T-helper 2 cell treated with Interferon-gamma antibody and Interleukin-4, amounts not matched to agents 5 μg/mL and 100 μg/mL, for 36 hours (primary cell): Measurements from ENCODE around the gene NAT9.

Source experiments
- DNase-seq: peaks from one replicate; pipeline ENCODE4 v3.0.0; 2021; ENCODE audit warnings: low spot score
- H3K27ac Mint-ChIP-seq: one replicate; pipeline ENCODE4 v1.8.0; 2021; ENCODE audit warnings: mild to moderate bottlenecking, mixed read lengths
- H3K27me3 Mint-ChIP-seq: one replicate; pipeline ENCODE4 v1.8.0; 2021; ENCODE audit warnings: low read depth, mixed read lengths
- H3K36me3 Mint-ChIP-seq: one replicate; pipeline ENCODE4 v1.8.0; 2021; ENCODE audit warnings: low read depth, mixed read lengths
- H3K4me1 Mint-ChIP-seq: one replicate; pipeline ENCODE4 v1.8.0; 2021; ENCODE audit warnings: low read depth, mixed read lengths
- H3K4me3 Mint-ChIP-seq: one replicate; pipeline ENCODE4 v1.8.0; 2022; ENCODE audit warnings: mild to moderate bottlenecking, moderate library complexity, mixed read lengths
- H3K9me3 Mint-ChIP-seq: one replicate; pipeline ENCODE4 v1.8.0; 2021; ENCODE audit warnings: mixed read lengths

NAT9 gene

GRCh38 chr17:74736513-74737298 lies 39.4 kb downstream of the NAT9 start, which contains the start of gene RAB37:
Gene RAB37 (plus strand): TSS chr17:74737256. CDS start chr17:74737273, 17 bp downstream.
- H3K9me3 Mint-ChIP-seq: no peaks in the 10 kb centered on the region
- peak within 1 kb of the TSS; percentile 82 for H3K27ac Mint-ChIP-seq
- H3K27me3 Mint-ChIP-seq: peaks cover 6% of the 10 kb centered on the region
- peaks cover 47% of the 10 kb centered on the region for H3K4me1 Mint-ChIP-seq
- H3K36me3 Mint-ChIP-seq: peaks cover 26% of the 10 kb centered on the region
- H3K4me3 Mint-ChIP-seq: peak within 1 kb of the TSS; percentile 94
- no peak for DNase-seq

DNA sequence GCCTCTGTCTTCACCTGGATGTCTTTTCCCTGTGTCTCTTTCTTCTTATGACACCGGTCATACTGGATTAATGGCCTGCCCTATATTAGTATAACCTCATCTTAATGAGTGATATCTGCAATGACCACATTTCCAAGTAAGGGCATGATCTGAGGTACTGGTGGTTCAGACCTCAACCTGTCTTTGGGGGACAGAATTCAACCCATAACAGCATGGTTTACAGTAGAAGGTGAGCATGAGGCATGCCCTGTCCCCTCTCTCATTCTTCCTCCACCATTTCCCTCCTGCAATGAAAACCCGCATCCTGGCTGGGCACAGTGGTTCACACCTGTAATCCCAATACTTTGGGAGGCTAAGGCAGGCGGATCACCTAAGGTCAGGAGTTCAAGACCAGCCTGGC lies 41.9 kb downstream of the NAT9 start:
- no peak overlapping the region for H3K27ac Mint-ChIP-seq
- H3K4me3 Mint-ChIP-seq: no peak overlapping the region
- H3K4me1 Mint-ChIP-seq: peaks cover 34% of the 10 kb centered on the region
- peaks cover 10% of the 10 kb centered on the region for H3K36me3 Mint-ChIP-seq
- DNase-seq: no peak
- peaks cover 6% of the 10 kb centered on the region for H3K27me3 Mint-ChIP-seq
- no peaks in the 10 kb centered on the region for H3K9me3 Mint-ChIP-seq

DNA sequence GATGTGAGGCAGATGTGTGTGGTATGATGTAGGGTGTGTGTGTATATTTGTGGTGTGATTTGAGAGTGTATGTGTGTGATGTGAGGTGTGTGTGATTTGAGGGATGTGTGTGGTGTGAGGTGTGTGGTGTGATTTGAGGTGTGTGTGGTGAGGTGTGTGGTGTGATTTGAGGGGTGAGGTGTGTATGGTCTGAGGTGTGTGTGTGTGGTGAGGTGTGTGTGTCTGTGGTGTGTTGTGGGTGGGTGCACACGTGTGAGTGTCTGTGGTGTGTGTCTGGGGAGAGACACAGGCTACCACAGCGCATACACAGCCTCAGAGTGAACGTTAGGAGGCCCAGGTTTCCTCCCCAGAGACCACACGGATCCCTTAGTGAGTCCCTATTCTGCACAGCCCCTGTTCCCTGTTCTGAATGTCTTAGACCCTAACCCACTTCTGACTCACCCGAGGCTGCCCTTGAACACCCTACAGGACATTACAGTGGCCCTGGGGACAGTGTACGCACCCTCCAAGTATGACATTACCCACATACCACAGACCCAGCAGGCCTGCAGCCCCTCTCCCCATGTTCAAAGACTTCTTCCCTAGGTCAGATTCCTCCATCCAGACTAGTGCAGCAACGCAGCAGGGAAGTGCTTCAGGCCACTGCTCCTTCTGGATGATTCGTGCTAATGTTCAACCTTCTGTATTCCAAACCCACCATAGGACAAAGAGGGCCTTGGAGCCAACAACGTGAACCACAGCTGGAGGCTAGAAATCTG lies 42.6 kb downstream of the NAT9 start:
- no peak for DNase-seq
- H3K4me1 Mint-ChIP-seq: peaks cover 28% of the 10 kb centered on the region
- no peak overlapping the region for H3K4me3 Mint-ChIP-seq
- H3K36me3 Mint-ChIP-seq: peaks cover 6% of the 10 kb centered on the region
- H3K27ac Mint-ChIP-seq: no peak overlapping the region
- peaks cover 6% of the 10 kb centered on the region for H3K27me3 Mint-ChIP-seq
- no peaks in the 10 kb centered on the region for H3K9me3 Mint-ChIP-seq

- Mint-ChIP-seq H3K4me1 (peaks cover 24% of the 10 kb centered on the region), H3K36me3 (peaks cover 1% of the 10 kb centered on the region), H3K9me3 (no peaks in the 10 kb centered on the region), H3K27me3 (peaks cover 6% of the 10 kb centered on the region), H3K4me3 (no peak overlapping the region), H3K27ac (no peak overlapping the region)
- DNase-seq: no peak
Observed at GRCh38 chr17:74732042-74732867, 43.9 kb downstream of the NAT9 start.

DNA sequence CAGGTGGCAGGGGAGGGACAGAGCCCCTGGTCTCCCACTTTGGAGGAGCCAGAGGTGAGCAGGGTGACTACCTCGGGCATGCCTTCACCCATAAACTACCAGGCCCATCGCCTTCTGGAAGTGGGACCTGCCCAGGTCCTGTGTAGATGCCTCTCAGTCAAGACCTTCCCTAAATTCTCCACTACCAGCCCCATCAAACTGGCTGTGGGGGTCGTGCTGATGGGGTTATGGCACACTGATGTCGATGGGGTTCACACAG lies 44.9 kb downstream of the NAT9 start:
- peaks cover 1% of the 10 kb centered on the region for H3K36me3 Mint-ChIP-seq
- peaks cover 6% of the 10 kb centered on the region for H3K27me3 Mint-ChIP-seq
- H3K27ac Mint-ChIP-seq: no peak overlapping the region
- no peaks in the 10 kb centered on the region for H3K9me3 Mint-ChIP-seq
- DNase-seq: no peak
- no peak overlapping the region for H3K4me3 Mint-ChIP-seq
- peaks cover 21% of the 10 kb centered on the region for H3K4me1 Mint-ChIP-seq

DNA sequence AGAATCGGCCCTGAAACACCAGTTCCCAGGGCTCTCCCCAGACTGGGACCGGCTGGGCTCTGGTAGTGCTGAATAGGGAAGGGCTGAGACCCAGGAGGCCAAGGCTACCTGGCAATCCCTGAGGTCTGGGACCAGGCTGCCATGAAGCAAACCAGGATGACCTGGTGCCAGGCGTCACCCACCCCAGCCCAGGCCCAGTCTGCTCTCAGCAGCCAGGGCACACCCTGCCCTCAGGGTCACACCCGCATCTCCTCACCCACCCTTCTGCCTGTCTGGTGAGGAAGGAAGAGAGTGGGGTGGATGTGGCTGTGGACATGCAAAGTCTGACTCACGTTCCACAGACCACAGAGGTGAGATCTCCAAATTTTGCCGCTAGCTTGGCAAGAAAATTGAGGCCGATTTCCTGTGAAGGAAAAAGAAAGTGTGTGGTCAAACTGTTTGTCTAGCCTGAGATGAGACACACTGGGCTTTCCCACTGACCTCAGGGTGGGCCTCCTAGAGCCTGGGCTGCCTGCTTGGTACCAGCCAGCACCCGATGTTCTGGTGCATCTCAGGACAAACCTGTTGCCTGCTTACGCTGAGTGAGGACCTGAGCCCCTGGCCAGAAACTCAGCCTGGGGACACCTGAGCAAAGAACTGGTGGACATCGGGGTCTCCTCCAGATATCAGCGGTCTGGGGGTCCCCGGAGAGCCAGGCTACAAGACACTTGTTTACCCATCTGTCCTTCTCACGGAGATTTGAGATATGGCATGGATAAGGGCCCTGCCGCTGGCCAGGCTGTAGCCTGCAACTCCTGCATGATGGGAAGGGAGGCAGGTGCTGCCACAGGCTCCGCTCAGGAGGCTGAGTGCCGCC lies 45.4 kb downstream of the NAT9 start:
- DNase-seq: peak; percentile 62
- Mint-ChIP-seq H3K4me3 (peak overlapping the region; percentile 24), H3K9me3 (no peaks in the 10 kb centered on the region), H3K36me3 (peaks cover 1% of the 10 kb centered on the region), H3K27ac (peak overlapping the region; percentile 5), H3K4me1 (peaks cover 19% of the 10 kb centered on the region), H3K27me3 (peaks cover 6% of the 10 kb centered on the region)

- Mint-ChIP-seq H3K4me3 (no peak overlapping the region), H3K27me3 (peaks cover 5% of the 10 kb centered on the region), H3K9me3 (no peaks in the 10 kb centered on the region), H3K4me1 (peaks cover 18% of the 10 kb centered on the region), H3K27ac (no peak overlapping the region), H3K36me3 (peaks cover 1% of the 10 kb centered on the region)
- no peak for DNase-seq
Observed at GRCh38 chr17:74729866-74730265, 46.3 kb downstream of the NAT9 start.

DNA sequence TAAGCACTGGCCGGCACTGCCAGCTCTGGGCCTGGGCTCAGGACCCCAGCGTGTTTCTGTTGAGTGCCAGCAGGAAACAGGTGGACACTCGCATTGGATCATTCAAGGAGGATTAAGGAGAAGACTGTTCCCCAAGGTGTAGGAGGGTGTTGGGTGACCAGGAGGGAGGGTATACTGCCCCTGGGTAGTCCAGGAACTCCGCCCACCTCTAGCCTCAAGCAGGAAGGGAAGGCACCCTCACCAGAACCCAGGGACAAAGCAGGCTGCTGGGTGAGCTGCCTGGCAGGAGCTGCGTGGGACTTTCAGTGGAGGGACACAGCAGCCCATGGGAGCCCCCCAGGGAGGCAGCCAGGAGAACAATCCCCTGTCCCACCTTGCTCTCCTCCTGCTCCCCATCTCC lies 46.8 kb downstream of the NAT9 start:
- peaks cover 13% of the 10 kb centered on the region for H3K4me1 Mint-ChIP-seq
- peaks cover 3% of the 10 kb centered on the region for H3K27me3 Mint-ChIP-seq
- DNase-seq: no peak
- peaks cover 1% of the 10 kb centered on the region for H3K36me3 Mint-ChIP-seq
- H3K4me3 Mint-ChIP-seq: no peak overlapping the region
- no peak overlapping the region for H3K27ac Mint-ChIP-seq
- no peaks in the 10 kb centered on the region for H3K9me3 Mint-ChIP-seq

- Mint-ChIP-seq H3K9me3 (no peaks in the 10 kb centered on the region), H3K4me3 (no peak overlapping the region), H3K27ac (no peak overlapping the region), H3K27me3 (peaks cover 7% of the 10 kb centered on the region), H3K36me3 (no peaks in the 10 kb centered on the region), H3K4me1 (peaks cover 9% of the 10 kb centered on the region)
- no peak for DNase-seq
Observed at GRCh38 chr17:74728702-74729075, 47.5 kb downstream of the NAT9 start.

GRCh38 chr17:74728033-74728701 lies 48.0 kb downstream of the NAT9 start:
- Mint-ChIP-seq H3K4me3 (no peak overlapping the region), H3K9me3 (no peaks in the 10 kb centered on the region), H3K4me1 (peaks cover 9% of the 10 kb centered on the region), H3K27ac (no peak overlapping the region), H3K27me3 (peaks cover 7% of the 10 kb centered on the region), H3K36me3 (no peaks in the 10 kb centered on the region)
- no peak for DNase-seq

- Mint-ChIP-seq H3K27me3 (peaks cover 21% of the 10 kb centered on the region), H3K27ac (no peak overlapping the region), H3K36me3 (no peaks in the 10 kb centered on the region), H3K4me1 (peaks cover 3% of the 10 kb centered on the region), H3K4me3 (no peak overlapping the region), H3K9me3 (no peaks in the 10 kb centered on the region)
- DNase-seq: no peak
Observed at GRCh38 chr17:74725111-74725510, 51.0 kb downstream of the NAT9 start.

- no peak for DNase-seq
- H3K4me1 Mint-ChIP-seq: no peaks in the 10 kb centered on the region
- no peaks in the 10 kb centered on the region for H3K36me3 Mint-ChIP-seq
- H3K9me3 Mint-ChIP-seq: no peaks in the 10 kb centered on the region
- peaks cover 21% of the 10 kb centered on the region for H3K27me3 Mint-ChIP-seq
- no peak overlapping the region for H3K27ac Mint-ChIP-seq
- no peak overlapping the region for H3K4me3 Mint-ChIP-seq
Observed at GRCh38 chr17:74723891-74724290, 52.3 kb downstream of the NAT9 start.

GRCh38 chr17:74722782-74723181 lies 53.4 kb downstream of the NAT9 start:
- Mint-ChIP-seq H3K36me3 (no peaks in the 10 kb centered on the region), H3K9me3 (no peaks in the 10 kb centered on the region), H3K27me3 (peaks cover 26% of the 10 kb centered on the region), H3K4me3 (no peak overlapping the region), H3K27ac (no peak overlapping the region), H3K4me1 (no peaks in the 10 kb centered on the region)
- DNase-seq: no peak
